Vagina (tissue), 2 donors: ENCODE measurements around the gene PSMA3. TPM values are rescaled to one million over a fixed set of nuclear protein-coding genes. Genes with fewer than 3 reads are reported as not detected.
"Not testable (repeated sequence)": the region's sequence is repeated elsewhere in the genome, so short reads cannot be mapped to it uniquely, and the experiment has no call there.

Experiments used
- DNase-seq, 2 donors: peaks; one replicate each; pipeline ENCODE4 v3.0.0-alpha.2; 2017; ENCODE audit errors: extremely low spot score in 2 of 2
- H3K27ac ChIP-seq: fragments of 200-600 bp; sonication (generic); one replicate; pipeline ENCODE4 v1.5.1; 2019
- H3K27me3 ChIP-seq: fragments of 200-600 bp; sonication (generic); one replicate; pipeline ENCODE4 v1.5.1; 2019
- H3K36me3 ChIP-seq, 2 donors: fragments of 200-600 bp; sonication (generic); one replicate each; pipeline ENCODE4 v1.5.1; 2017 to 2019
- H3K4me1 ChIP-seq: fragments of 200-600 bp; sonication (generic); one replicate; pipeline ENCODE4 v1.5.1; 2019
- H3K4me3 ChIP-seq, 2 donors: fragments of 200-600 bp; sonication (generic); 1 replicate in 1 of 2; 2 replicates in 1 of 2; pipeline ENCODE4 v1.5.1; 2016 to 2019
- H3K9me3 ChIP-seq: fragments of 200-600 bp; sonication (generic); one replicate; pipeline ENCODE4 v1.5.1; 2019
- POLR2A ChIP-seq, 2 donors: fragments of 450-650 bp; IDR thresholded peaks; one replicate each; pipeline ENCODE4 v1.6.1; 2017; ENCODE audit warnings: antibody characterized with exemption in 2 of 2, mild to moderate bottlenecking in 2 of 2, moderate library complexity in 2 of 2
- POLR2AphosphoS5 ChIP-seq, 2 donors: sonication (generic); formaldehyde crosslinking; IDR thresholded peaks; one replicate each; pipeline ENCODE4 v1.9.0; 2017; ENCODE audit warnings: antibody characterized with exemption in 2 of 2, mild to moderate bottlenecking in 2 of 2, low read depth in 1 of 2; ENCODE audit not compliant: insufficient read depth in 1 of 2
- intact Hi-C: fragments of 100-400 bp; cut with DNase I; formaldehyde crosslinking; loops from one replicate; pipeline ENCODE4 v1.15.1; 2023
- total RNA-seq: library from RNA; depleted of rRNA; stranded (reverse); fragments of >200 nt; gene quantifications from one replicate; pipeline ENCODE4 v1.2.3, GENCODE V29; 2016
- TF ChIP-seq, protein P1 (sequence below), 3 experiments: fragments of 450-650 bp in 2 of 3; fragments of 200-600 bp in 1 of 3; sonication (generic) in 1 of 3; IDR thresholded peaks; one replicate each; pipeline ENCODE4 v1.5.1; 2017 to 2019; ENCODE audit warnings: antibody characterized with exemption in 3 of 3, mild to moderate bottlenecking in 2 of 3, moderate library complexity in 2 of 3

Gene PSMA3
- total RNA-seq, 1 donor from 2014 or later: 73.7 TPM

- TF ChIP-seq, protein P1, sequence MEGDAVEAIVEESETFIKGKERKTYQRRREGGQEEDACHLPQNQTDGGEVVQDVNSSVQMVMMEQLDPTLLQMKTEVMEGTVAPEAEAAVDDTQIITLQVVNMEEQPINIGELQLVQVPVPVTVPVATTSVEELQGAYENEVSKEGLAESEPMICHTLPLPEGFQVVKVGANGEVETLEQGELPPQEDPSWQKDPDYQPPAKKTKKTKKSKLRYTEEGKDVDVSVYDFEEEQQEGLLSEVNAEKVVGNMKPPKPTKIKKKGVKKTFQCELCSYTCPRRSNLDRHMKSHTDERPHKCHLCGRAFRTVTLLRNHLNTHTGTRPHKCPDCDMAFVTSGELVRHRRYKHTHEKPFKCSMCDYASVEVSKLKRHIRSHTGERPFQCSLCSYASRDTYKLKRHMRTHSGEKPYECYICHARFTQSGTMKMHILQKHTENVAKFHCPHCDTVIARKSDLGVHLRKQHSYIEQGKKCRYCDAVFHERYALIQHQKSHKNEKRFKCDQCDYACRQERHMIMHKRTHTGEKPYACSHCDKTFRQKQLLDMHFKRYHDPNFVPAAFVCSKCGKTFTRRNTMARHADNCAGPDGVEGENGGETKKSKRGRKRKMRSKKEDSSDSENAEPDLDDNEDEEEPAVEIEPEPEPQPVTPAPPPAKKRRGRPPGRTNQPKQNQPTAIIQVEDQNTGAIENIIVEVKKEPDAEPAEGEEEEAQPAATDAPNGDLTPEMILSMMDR (IDR thresholded peaks at IDR 0.05): no peak
- TF ChIP-seq POLR2A (IDR thresholded peaks at IDR 0.05) (no peak), POLR2AphosphoS5 (IDR thresholded peaks at IDR 0.05; ENCODE audit: insufficient read depth in 1 of 2, low read depth in 1 of 2) (no peak)
- no peak for DNase-seq
- intact Hi-C loops: no loop called here
Measured at GRCh38 chr14:58249611-58250010, 5.0 kb downstream of the PSMA3 start.

DNA sequence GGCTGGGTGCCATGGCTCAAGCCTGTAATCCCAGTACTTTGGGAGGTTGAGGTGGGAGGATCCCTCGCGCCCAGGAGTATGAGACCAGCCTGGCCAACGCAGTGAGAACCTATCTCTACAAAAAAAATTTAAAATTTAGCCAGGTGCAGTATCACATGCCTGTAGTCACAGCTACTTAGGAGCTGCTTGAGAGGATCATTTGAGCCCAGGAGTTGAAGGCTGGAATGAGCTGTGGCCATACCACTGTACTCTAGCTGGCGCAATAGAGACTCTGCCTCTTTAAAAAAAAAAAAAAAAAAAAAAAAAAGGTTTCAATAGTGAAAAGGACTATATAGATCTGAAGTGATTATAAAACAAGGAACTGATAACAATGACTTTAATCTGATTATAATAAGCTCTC, 13.5 kb downstream of the PSMA3 start:
- Histone ChIP-seq H3K36me3 (peaks cover 0 to 78% of the 10 kb centered on the region in 2 donors), H3K4me1 (no peaks in the 10 kb centered on the region), H3K27me3 (no peaks in the 10 kb centered on the region), H3K4me3 (no peak overlapping the region), H3K9me3 (no peaks in the 10 kb centered on the region), H3K27ac (no peak overlapping the region)
- DNase-seq: no peak
- intact Hi-C loops: no loop called here
- TF ChIP-seq, protein P1 (IDR thresholded peaks at IDR 0.05): no peak
- no peak for TF ChIP-seq POLR2A (IDR thresholded peaks at IDR 0.05)
- TF ChIP-seq POLR2AphosphoS5 (IDR thresholded peaks at IDR 0.05; ENCODE audit: insufficient read depth in 1 of 2, low read depth in 1 of 2): no peak

More at GRCh38 chr14:58249611-58250010, 5.0 kb downstream of the PSMA3 start:
- Histone ChIP-seq H3K27ac (no peak overlapping the region), H3K4me1 (peaks cover 24% of the 10 kb centered on the region), H3K27me3 (no peaks in the 10 kb centered on the region), H3K4me3 (no peak overlapping the region), H3K9me3 (no peaks in the 10 kb centered on the region), H3K36me3 (peaks cover 0 to 15% of the 10 kb centered on the region in 2 donors)

GRCh38 chr14:58262005-58262404, 17.4 kb downstream of the PSMA3 start:
- intact Hi-C loops, DNase-seq, H3K4me3 ChIP-seq, H3K27ac ChIP-seq, H3K9me3 ChIP-seq, H3K27me3 ChIP-seq, H3K4me1 ChIP-seq: not testable (repeated sequence)
- peaks cover 0 to 77% of the 10 kb centered on the region in 2 donors for H3K36me3 ChIP-seq

GRCh38 chr14:58265401-58265800, 20.8 kb downstream of the PSMA3 start:
- TF ChIP-seq, protein P1 (IDR thresholded peaks at IDR 0.05): no peak
- TF ChIP-seq POLR2A (IDR thresholded peaks at IDR 0.05) (no peak), POLR2AphosphoS5 (IDR thresholded peaks at IDR 0.05; ENCODE audit: insufficient read depth in 1 of 2, low read depth in 1 of 2) (no peak)
- intact Hi-C loops: no loop called here
- DNase-seq: no peak
- Histone ChIP-seq H3K36me3 (peaks cover 0 to 79% of the 10 kb centered on the region in 2 donors), H3K27me3 (no peaks in the 10 kb centered on the region), H3K27ac (no peak overlapping the region), H3K9me3 (no peaks in the 10 kb centered on the region), H3K4me3 (no peak overlapping the region), H3K4me1 (peaks cover 7% of the 10 kb centered on the region)

DNA sequence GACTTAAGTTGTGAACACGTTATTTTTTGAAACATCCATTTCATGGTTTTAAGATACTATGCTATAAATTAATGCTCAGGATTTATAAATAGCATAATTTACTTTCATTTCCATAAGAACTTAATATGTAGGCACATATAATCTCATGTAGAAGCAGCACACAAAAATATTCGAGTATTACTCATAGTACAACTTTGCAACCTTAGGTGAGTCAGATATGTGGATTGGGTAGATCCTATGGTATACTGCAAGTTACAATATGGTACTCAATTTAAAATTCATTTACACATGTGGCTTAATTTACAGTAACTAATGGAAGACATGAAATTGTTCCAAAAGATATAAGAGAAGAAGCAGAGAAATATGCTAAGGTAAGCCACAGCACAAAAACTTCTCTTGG, 26.0 kb downstream of the PSMA3 start:
- H3K27me3 ChIP-seq: no peaks in the 10 kb centered on the region
- peaks cover 8 to 77% of the 10 kb centered on the region in 2 donors for H3K36me3 ChIP-seq
- H3K4me1 ChIP-seq: peaks cover 6% of the 10 kb centered on the region
- no peak overlapping the region for H3K4me3 ChIP-seq
- H3K27ac ChIP-seq: no peak overlapping the region
- H3K9me3 ChIP-seq: no peaks in the 10 kb centered on the region
- intact Hi-C loops: no loop called here
- no peak for DNase-seq
- TF ChIP-seq POLR2AphosphoS5 (IDR thresholded peaks at IDR 0.05; ENCODE audit: insufficient read depth in 1 of 2, low read depth in 1 of 2): no peak
- TF ChIP-seq, protein P1 (IDR thresholded peaks at IDR 0.05): no peak
- no peak for TF ChIP-seq POLR2A (IDR thresholded peaks at IDR 0.05)
